HepG2 (cell line): ENCODE measurements around the gene FRMD4B. TPM values are rescaled to one million over a fixed set of nuclear protein-coding genes. Genes with fewer than 3 reads are reported as not detected.

Source experiments
- ATAC-seq: fragments of 200-7000 bp; cut with Tn5 transposase; 3 replicates; pipeline ENCODE4 v1.9.1; 2020; ENCODE audit warnings: mild to moderate bottlenecking, moderate library complexity
- BruUV-seq: library from RNA; stranded (reverse); fragments of 400-500 nt; replicated peaks from 2 replicates; lab custom pipeline; 2021; lab: Mats Ljungman, UMichigan
- CTCF ChIA-PET: fragments of 300-600 bp; formaldehyde crosslinking; extraction: SDS; loops from one replicate; lab custom pipeline; 2021; ENCODE audit warnings: low total read pairs, inconsistent platforms, low intra/inter-chr PET ratio; lab: Yijun Ruan, JAX
- POLR2A ChIA-PET: fragments of 350-600 bp; sonication (Branson Sonifier 250); formaldehyde crosslinking; loops from one replicate; lab custom pipeline; 2020; ENCODE audit warnings: antibody characterized with exemption, inconsistent platforms; lab: Yijun Ruan, JAX
- DNase-seq: peaks from one replicate; pipeline ENCODE4 v3.0.0-alpha.2; 2015; ENCODE audit warnings: low spot score
- FAIRE-seq: peaks from 3 replicates; lab custom pipeline; 2011; peaks lifted over from hg19 to GRCh38; lab: Jason Lieb, UNC
- H2AFZ ChIP-seq: one replicate; pipeline ENCODE4 v1.6.1; 2011; ENCODE audit warnings: low read length, inconsistent platforms
- H3K27ac ChIP-seq: fragments of 300-600 bp; 3 replicates; pipeline ENCODE4 v1.8.0; 2011; ENCODE audit warnings: mixed run types, mild to moderate bottlenecking, mixed read lengths, low read length, inconsistent platforms; ENCODE audit not compliant: insufficient read depth; ENCODE audit errors: extremely low read length
- H3K27me3 ChIP-seq, 2 experiments: fragments of 200-600 bp in 1 of 2; 2 replicates in 1 of 2; 3 replicates in 1 of 2; pipeline versions ENCODE4 v1.6.0 to v1.8.0; 2011; ENCODE audit warnings: low read length in 2 of 2, mild to moderate bottlenecking in 2 of 2, moderate library complexity in 2 of 2, inconsistent platforms in 1 of 2; ENCODE audit not compliant: insufficient read depth in 2 of 2, control insufficient read depth in 1 of 2
- H3K36me3 ChIP-seq, 2 experiments: fragments of 200-600 bp in 1 of 2; replicated peaks in 1 of 2; 2 replicates in 1 of 2; 3 replicates in 1 of 2; pipeline versions ENCODE4 v1.5.1 to v1.8.0; 2011; ENCODE audit warnings: low read length in 2 of 2, inconsistent platforms in 1 of 2; ENCODE audit not compliant: insufficient read depth in 2 of 2, control insufficient read depth in 1 of 2
- H3K4me1 ChIP-seq: 2 replicates; pipeline ENCODE4 v1.5.1; 2012; ENCODE audit warnings: low read length, inconsistent platforms; ENCODE audit not compliant: insufficient read depth
- H3K4me2 ChIP-seq: 2 replicates; pipeline ENCODE4 v1.6.0; 2011; ENCODE audit warnings: low read depth, low read length, inconsistent platforms
- H3K4me3 ChIP-seq, 3 experiments: fragments of 200-600 bp in 1 of 3; sonication (generic), shearing (Covaris generic) in 1 of 3; replicated peaks in 1 of 3; 2 replicates each; pipeline ENCODE4 v1.5.1; 2011 to 2016; ENCODE audit warnings: low read length in 3 of 3, inconsistent platforms in 2 of 3, low read depth in 2 of 3, mild to moderate bottlenecking in 2 of 3, control low read depth in 1 of 3, mixed read lengths in 1 of 3; ENCODE audit not compliant: insufficient read depth in 1 of 3
- H3K79me2 ChIP-seq: one replicate; pipeline ENCODE4 v1.6.1; 2011; ENCODE audit warnings: low read length, inconsistent platforms; ENCODE audit not compliant: insufficient read depth
- H3K9ac ChIP-seq: 2 replicates; pipeline ENCODE4 v1.6.0; 2011; ENCODE audit warnings: mild to moderate bottlenecking, low read depth, low read length, inconsistent platforms; ENCODE audit not compliant: insufficient read depth
- H3K9me3 ChIP-seq: 2 replicates; pipeline ENCODE4 v1.5.1; 2012; ENCODE audit warnings: mild to moderate bottlenecking, low read length
- H4K20me1 ChIP-seq: 2 replicates; pipeline ENCODE4 v1.6.0; 2011; ENCODE audit warnings: inconsistent platforms, mild to moderate bottlenecking, low read length, moderate library complexity; ENCODE audit not compliant: insufficient read depth
- AGO1 ChIP-seq: fragments of 200-400 bp; formaldehyde crosslinking; IDR thresholded peaks from 2 replicates; pipeline ENCODE4 v1.6.1; 2017; ENCODE audit warnings: mild to moderate bottlenecking, low read depth, low read length, moderate library complexity; ENCODE audit not compliant: poor library complexity, severe bottlenecking
- FOXK2 ChIP-seq: fragments of 450-650 bp; IDR thresholded peaks from 2 replicates; pipeline ENCODE4 v1.6.1; 2016
- ISL2 ChIP-seq: sonication (generic); formaldehyde crosslinking; IDR thresholded peaks from 2 replicates; pipeline ENCODE4 v1.5.0; 2020; ENCODE audit warnings: missing genetic modification reagents
- MTA1 ChIP-seq: sonication (generic); formaldehyde crosslinking; IDR thresholded peaks from 2 replicates; pipeline ENCODE4 v1.4.0; 2020; ENCODE audit warnings: missing genetic modification reagents, mild to moderate bottlenecking, borderline replicate concordance
- PTBP1 ChIP-seq: fragments of 200-400 bp; formaldehyde crosslinking; IDR thresholded peaks from 2 replicates; pipeline ENCODE4 v1.6.1; 2018; ENCODE audit warnings: low read length, low read depth; ENCODE audit not compliant: poor library complexity, severe bottlenecking
- TAF1 ChIP-seq: sonication (generic); formaldehyde crosslinking; IDR thresholded peaks from 2 replicates; pipeline ENCODE4 v1.4.0; 2020; ENCODE audit warnings: missing genetic modification reagents
- ZNF30 ChIP-seq: sonication (generic); formaldehyde crosslinking; IDR thresholded peaks from 2 replicates; pipeline ENCODE4 v1.5.0; 2020; ENCODE audit warnings: mild to moderate bottlenecking, missing genetic modification reagents
- ZNF672 ChIP-seq: sonication (generic); formaldehyde crosslinking; IDR thresholded peaks from 2 replicates; pipeline ENCODE4 v1.8.1; 2022; ENCODE audit warnings: missing genetic modification reagents
- WGBS: methylation state at CpG from one replicate; pipeline ENCODE4 v1.1.6; 2017; ENCODE audit warnings: low lambda C conversion rate; 5-methylcytosine and 5-hydroxymethylcytosine counted together
- in situ Hi-C: cut with HindIII; loops from 2 replicates; pipeline ENCODE4 v1.10.0; 2017; ENCODE audit warnings: low pct_unique_long_range_greater_than_20kb; ENCODE audit not compliant: extremely low pct_ligation_motif_present
- intact Hi-C: fragments of 100-400 bp; cut with micrococcal nuclease; formaldehyde crosslinking; loops from one replicate; pipeline ENCODE4 v1.10.0; 2022; ENCODE audit not compliant: unreplicated experiment
- polyA plus RNA-seq, 8 experiments: library from polyadenylated mRNA; depleted of rRNA in 3 of 8; stranded (reverse) in 7 of 8; unstranded in 1 of 8; fragments of >200 nt; fragmentation: Illumina TruSeq in 4 of 8; extraction: Trizol in 4 of 8; gene quantifications; 2 replicates each; pipeline versions ENCODE4 v1.2.1 to v1.2.3, GENCODE V29; 2011 to 2016; ENCODE audit warnings: low read depth in 4 of 8, missing spikeins in 1 of 8, mixed read lengths in 1 of 8; ENCODE audit not compliant: insufficient read depth in 1 of 8
- total RNA-seq, 5 experiments: library from RNA; depleted of rRNA; stranded (reverse); fragments of >200 nt; fragmentation: Illumina TruSeq; extraction: Trizol; gene quantifications; 2 replicates each; pipeline ENCODE4 v1.2.3, GENCODE V29; 2016; ENCODE audit warnings: low read depth in 1 of 5
- TF ChIP-seq, protein P1 (sequence below): sonication (generic); formaldehyde crosslinking; IDR thresholded peaks from 2 replicates; pipeline ENCODE4 v1.5.1; 2020; ENCODE audit warnings: mild to moderate bottlenecking, missing genetic modification reagents
- TF ChIP-seq, protein P2 (sequence below), 2 experiments: sonication (generic) in 1 of 2; formaldehyde crosslinking in 1 of 2; IDR thresholded peaks; 2 replicates each; pipeline versions ENCODE4 v1.4.0 to v1.6.1; 2018 to 2020; ENCODE audit warnings: missing genetic modification reagents in 2 of 2, borderline replicate concordance in 1 of 2, low read depth in 1 of 2, mild to moderate bottlenecking in 1 of 2, missing biosample characterization in 1 of 2

The FRMD4B gene
- total and polyA plus RNA-seq, 2 of the 13 experiments (the other 11 are each of a cell fraction or from before 2014, with no cell fraction given): 3.0 to 3.3 TPM

DNA sequence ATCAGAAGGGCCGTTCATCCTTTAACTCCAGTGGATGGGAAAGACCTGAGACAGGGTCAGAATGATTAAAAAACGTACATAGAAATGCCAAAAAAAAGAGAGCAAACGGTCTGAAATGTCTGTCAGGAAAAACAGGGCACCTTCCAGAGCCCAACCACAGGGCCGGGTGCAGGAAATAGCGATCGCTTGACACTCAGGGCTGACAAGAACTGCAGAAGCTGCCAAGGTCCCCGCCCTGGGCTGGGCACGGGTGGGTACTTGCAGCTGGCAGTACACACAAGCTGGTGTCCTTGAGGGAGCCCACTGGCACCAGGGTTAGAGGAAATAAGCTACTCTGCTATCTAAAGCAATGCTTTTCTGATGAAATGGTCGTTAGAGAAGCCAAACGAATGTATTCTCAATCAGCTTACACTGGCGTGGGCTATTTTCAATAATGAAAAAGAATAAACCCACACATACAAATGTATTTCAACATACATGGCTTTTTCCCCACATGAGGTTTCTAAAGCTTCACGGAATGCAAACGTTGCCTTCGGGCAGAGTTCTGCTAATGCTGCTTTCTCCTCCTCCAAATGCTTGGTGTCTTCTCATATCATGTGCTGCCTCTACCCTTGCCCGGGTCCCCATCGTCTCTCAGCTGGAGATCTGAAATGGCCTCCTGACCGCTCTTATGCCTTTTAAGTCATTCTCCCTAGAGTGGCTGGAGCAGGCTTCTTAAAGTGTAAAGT lies 15.6 kb downstream of the FRMD4B start:
- no peak for ATAC-seq
- POLR2A ChIA-PET: no interaction called here
- TF ChIP-seq PTBP1 (no peak), ISL2 (CRISPR knock-in tag) (no peak), AGO1 (no peak), TAF1 (CRISPR knock-in tag) (no peak), ZNF672 (CRISPR knock-in tag) (no peak), FOXK2 (no peak), MTA1 (no peak), ZNF30 (no peak)
- TF ChIP-seq, protein P1, sequence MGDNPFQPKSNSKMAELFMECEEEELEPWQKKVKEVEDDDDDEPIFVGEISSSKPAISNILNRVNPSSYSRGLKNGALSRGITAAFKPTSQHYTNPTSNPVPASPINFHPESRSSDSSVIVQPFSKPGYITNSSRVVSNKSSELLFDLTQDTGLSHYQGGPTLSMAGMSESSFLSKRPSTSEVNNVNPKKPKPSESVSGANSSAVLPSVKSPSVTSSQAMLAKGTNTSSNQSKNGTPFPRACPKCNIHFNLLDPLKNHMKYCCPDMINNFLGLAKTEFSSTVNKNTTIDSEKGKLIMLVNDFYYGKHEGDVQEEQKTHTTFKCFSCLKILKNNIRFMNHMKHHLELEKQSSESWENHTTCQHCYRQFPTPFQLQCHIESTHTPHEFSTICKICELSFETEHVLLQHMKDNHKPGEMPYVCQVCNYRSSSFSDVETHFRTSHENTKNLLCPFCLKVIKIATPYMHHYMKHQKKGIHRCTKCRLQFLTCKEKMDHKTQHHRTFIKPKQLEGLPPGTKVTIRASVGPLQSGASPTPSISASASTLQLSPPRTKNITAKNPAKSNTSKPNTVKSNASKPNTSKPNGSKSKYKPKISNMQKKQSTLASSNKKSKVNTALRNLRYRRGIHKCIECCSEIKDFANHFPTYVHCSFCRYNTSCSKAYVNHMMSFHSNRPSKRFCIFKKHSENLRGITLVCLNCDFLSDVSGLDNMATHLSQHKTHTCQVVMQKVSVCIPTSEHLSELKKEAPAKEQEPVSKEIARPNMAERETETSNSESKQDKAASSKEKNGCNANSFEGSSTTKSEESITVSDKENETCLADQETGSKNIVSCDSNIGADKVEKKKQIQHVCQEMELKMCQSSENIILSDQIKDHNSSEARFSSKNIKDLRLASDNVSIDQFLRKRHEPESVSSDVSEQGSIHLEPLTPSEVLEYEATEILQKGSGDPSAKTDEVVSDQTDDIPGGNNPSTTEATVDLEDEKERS (CRISPR knock-in tag): no peak
- TF ChIP-seq, protein P2, sequence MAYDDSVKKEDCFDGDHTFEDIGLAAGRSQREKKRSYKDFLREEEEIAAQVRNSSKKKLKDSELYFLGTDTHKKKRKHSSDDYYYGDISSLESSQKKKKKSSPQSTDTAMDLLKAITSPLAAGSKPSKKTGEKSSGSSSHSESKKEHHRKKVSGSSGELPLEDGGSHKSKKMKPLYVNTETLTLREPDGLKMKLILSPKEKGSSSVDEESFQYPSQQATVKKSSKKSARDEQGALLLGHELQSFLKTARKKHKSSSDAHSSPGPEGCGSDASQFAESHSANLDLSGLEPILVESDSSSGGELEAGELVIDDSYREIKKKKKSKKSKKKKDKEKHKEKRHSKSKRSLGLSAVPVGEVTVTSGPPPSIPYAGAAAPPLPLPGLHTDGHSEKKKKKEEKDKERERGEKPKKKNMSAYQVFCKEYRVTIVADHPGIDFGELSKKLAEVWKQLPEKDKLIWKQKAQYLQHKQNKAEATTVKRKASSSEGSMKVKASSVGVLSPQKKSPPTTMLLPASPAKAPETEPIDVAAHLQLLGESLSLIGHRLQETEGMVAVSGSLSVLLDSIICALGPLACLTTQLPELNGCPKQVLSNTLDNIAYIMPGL (CRISPR knock-in tag; IDR thresholded peaks at IDR 0.05; ENCODE audit: borderline replicate concordance in 1 of 2, low read depth in 1 of 2): no peak

More for the DNA sequence above, 15.6 kb downstream of the FRMD4B start:
- H4K20me1 ChIP-seq: no peaks in the 10 kb centered on the region
- WGBS: 2% methylated on average over 17 of the region's 17 CpGs
- peaks cover 1 to 6% of the 10 kb centered on the region in 2 experiments; a peak in 1 of 5 replicates for H3K27me3 ChIP-seq
- H3K9me3 ChIP-seq: no peaks in the 10 kb centered on the region
- H3K4me2 ChIP-seq: no peak overlapping the region
- DNase-seq (no peak), FAIRE-seq (no peak)
- BruUV-seq: no TSS peak
- intact Hi-C loops: no loop called here
- no peak overlapping the region for H2AFZ ChIP-seq
- CTCF ChIA-PET: no interaction called here
- no peak overlapping the region for H3K4me3 ChIP-seq
- no peaks in the 10 kb centered on the region for H3K79me2 ChIP-seq
- no peaks in the 10 kb centered on the region for H3K36me3 ChIP-seq
- in situ Hi-C loops: no loop called here
- H3K4me1 ChIP-seq: no peaks in the 10 kb centered on the region
- H3K9ac ChIP-seq: no peak overlapping the region
- no peak overlapping the region for H3K27ac ChIP-seq
